Glutamatergic neuron (in vitro differentiated cells): ENCODE data around the gene MAGEB4. TPM values are rescaled to one million over a fixed set of nuclear protein-coding genes. Genes with fewer than 3 reads are reported as not detected.

Experiments
- DNase-seq: peaks from one replicate; pipeline ENCODE4 v3.0.0; 2022
- H3K27ac Mint-ChIP-seq: one replicate; pipeline ENCODE4 v1.8.0; 2020; ENCODE audit warnings: mild to moderate bottlenecking, mixed read lengths, inconsistent platforms; ENCODE audit not compliant: unreplicated experiment
- H3K27me3 Mint-ChIP-seq: one replicate; pipeline ENCODE4 v1.8.0; 2020; ENCODE audit warnings: mild to moderate bottlenecking, moderate library complexity, mixed read lengths, inconsistent platforms; ENCODE audit not compliant: unreplicated experiment
- H3K36me3 Mint-ChIP-seq: one replicate; pipeline ENCODE4 v1.8.0; 2020; ENCODE audit warnings: mild to moderate bottlenecking, mixed read lengths, inconsistent platforms; ENCODE audit not compliant: unreplicated experiment
- H3K4me1 Mint-ChIP-seq: one replicate; pipeline ENCODE4 v1.8.0; 2020; ENCODE audit warnings: mild to moderate bottlenecking, low read depth, mixed read lengths, inconsistent platforms; ENCODE audit not compliant: unreplicated experiment
- H3K4me3 Mint-ChIP-seq: one replicate; pipeline ENCODE4 v1.8.0; 2020; ENCODE audit warnings: mild to moderate bottlenecking, mixed read lengths, inconsistent platforms; ENCODE audit not compliant: unreplicated experiment
- H3K9me3 Mint-ChIP-seq: one replicate; pipeline ENCODE4 v1.8.0; 2020; ENCODE audit warnings: mild to moderate bottlenecking, moderate library complexity, mixed read lengths, inconsistent platforms; ENCODE audit not compliant: unreplicated experiment
- CTCF ChIP-seq: fragments of 200-600 bp; sonication (generic); IDR thresholded peaks from one replicate; pipeline ENCODE4 v1.5.0; 2021; ENCODE audit not compliant: partially characterized antibody, unreplicated experiment
- total RNA-seq: library from RNA; stranded (reverse); fragmentation: NEBNext Ultra II Directional; extraction: Animal tissue kit (Norgen Biotek cat#: 25700); gene quantifications from one replicate; pipeline ENCODE4 v1.2.1, GENCODE V29; 2021; ENCODE audit not compliant: unreplicated experiment

MAGEB4 gene
- total RNA-seq, 1 donor from 2014 or later = not detected

- Mint-ChIP-seq H3K27me3 (peaks cover 3% of the 10 kb centered on the region), H3K9me3 (no peaks in the 10 kb centered on the region), H3K4me1 (no peaks in the 10 kb centered on the region), H3K36me3 (no peaks in the 10 kb centered on the region), H3K4me3 (no peak overlapping the region), H3K27ac (no peak overlapping the region)
- DNase-seq = no peak
- TF ChIP-seq CTCF = no peak
Observed at GRCh38 chrX:30217465-30217864, 24.3 kb upstream of the MAGEB4 start.

- no peaks in the 10 kb centered on the region for H3K9me3 Mint-ChIP-seq
- H3K4me1 Mint-ChIP-seq = no peaks in the 10 kb centered on the region
- no peaks in the 10 kb centered on the region for H3K36me3 Mint-ChIP-seq
- no peak for DNase-seq
- no peak for TF ChIP-seq CTCF
- H3K27me3 Mint-ChIP-seq = peaks cover 2% of the 10 kb centered on the region
- H3K27ac Mint-ChIP-seq = no peak overlapping the region
- no peak overlapping the region for H3K4me3 Mint-ChIP-seq
Observed at GRCh38 chrX:30219372-30219771, 22.4 kb upstream of the MAGEB4 start.

- Mint-ChIP-seq H3K9me3 (no peaks in the 10 kb centered on the region), H3K4me3 (no peak overlapping the region), H3K4me1 (no peaks in the 10 kb centered on the region), H3K27ac (no peak overlapping the region), H3K36me3 (no peaks in the 10 kb centered on the region), H3K27me3 (peaks cover 2% of the 10 kb centered on the region)
- no peak for DNase-seq
- TF ChIP-seq CTCF = no peak
Observed at GRCh38 chrX:30220661-30221060, 21.1 kb upstream of the MAGEB4 start.

- H3K4me3 Mint-ChIP-seq = no peak overlapping the region
- H3K9me3 Mint-ChIP-seq = no peaks in the 10 kb centered on the region
- no peak for DNase-seq
- H3K27ac Mint-ChIP-seq = no peak overlapping the region
- H3K36me3 Mint-ChIP-seq = no peaks in the 10 kb centered on the region
- H3K4me1 Mint-ChIP-seq = no peaks in the 10 kb centered on the region
- no peak for TF ChIP-seq CTCF
- peaks cover 4% of the 10 kb centered on the region for H3K27me3 Mint-ChIP-seq
Observed at GRCh38 chrX:30224536-30224935, 17.3 kb upstream of the MAGEB4 start.

- Mint-ChIP-seq H3K27me3 (peaks cover 3% of the 10 kb centered on the region), H3K9me3 (no peaks in the 10 kb centered on the region), H3K36me3 (no peaks in the 10 kb centered on the region), H3K4me3 (no peak overlapping the region), H3K4me1 (no peaks in the 10 kb centered on the region), H3K27ac (no peak overlapping the region)
- TF ChIP-seq CTCF = no peak
- no peak for DNase-seq
Observed at GRCh38 chrX:30228526-30228925, 13.3 kb upstream of the MAGEB4 start.
